HG03066 (cell line): ENCODE data around the gene MRPL36.
"Not testable (repeated sequence)": the region's sequence is repeated elsewhere in the genome, so short reads cannot be mapped to it uniquely, and the experiment has no call there.

Source experiments
- ATAC-seq: cut with Tn5 transposase; IDR thresholded peaks from one replicate; pipeline ENCODE4 v1.9.1; 2021; ENCODE audit warnings: low read depth; ENCODE audit not compliant: unreplicated experiment

Gene MRPL36

GRCh38 chr5:1815881-1816292 is 16.2 kb upstream of the MRPL36 start:
- no peak for ATAC-seq

GRCh38 chr5:1815071-1815786 is 15.6 kb upstream of the MRPL36 start:
- no peak for ATAC-seq

- no peak for ATAC-seq
These were observed 14.8 kb upstream of the MRPL36 start for GRCh38 chr5:1814183-1815020.

- ATAC-seq, result no peak
These were observed 11.0 kb upstream of the MRPL36 start for GRCh38 chr5:1810581-1811101.

- no peak for ATAC-seq
These were observed 9.9 kb upstream of the MRPL36 start for GRCh38 chr5:1809416-1810035.

GRCh38 chr5:1808439-1808838 is 8.8 kb upstream of the MRPL36 start:
- ATAC-seq, result no peak

GRCh38 chr5:1807451-1808185 is 8.0 kb upstream of the MRPL36 start:
- ATAC-seq, result no peak

GRCh38 chr5:1806974-1807373 is 7.3 kb upstream of the MRPL36 start:
- ATAC-seq, result no peak

- ATAC-seq, result no peak
These were observed 6.6 kb upstream of the MRPL36 start for GRCh38 chr5:1806199-1806598.

- no peak for ATAC-seq
These were observed 6.1 kb upstream of the MRPL36 start for GRCh38 chr5:1805736-1806135.

- no peak for ATAC-seq
These were observed 5.7 kb upstream of the MRPL36 start for GRCh38 chr5:1805326-1805725.

GRCh38 chr5:1804001-1804690 is 4.5 kb upstream of the MRPL36 start:
- ATAC-seq, result no peak

GRCh38 chr5:1803192-1803591 is 3.6 kb upstream of the MRPL36 start:
- no peak for ATAC-seq

- no peak for ATAC-seq
These were observed 2.3 kb upstream of the MRPL36 start for GRCh38 chr5:1801967-1802295.

GRCh38 chr5:1801222-1801966 is 1.8 kb upstream of the MRPL36 start, which contains the start of gene NDUFS6:
Gene NDUFS6 (plus strand): TSS chr5:1801407. CDS start chr5:1801418, 11 bp downstream.
- peak; percentile 50 for ATAC-seq

- peak; percentile 37 for ATAC-seq
These were observed 1.0 kb upstream of the MRPL36 start for GRCh38 chr5:1800472-1801221.

- peak; percentile 25 for ATAC-seq
These were observed 481 bp downstream of the MRPL36 start for GRCh38 chr5:1799110-1799601.

GRCh38 chr5:1798589-1798988 is 1.0 kb downstream of the MRPL36 start:
- not testable (repeated sequence) for ATAC-seq
